GM12878 (cell line): ENCODE data around the gene CNN2. TPM values are rescaled to one million over a fixed set of nuclear protein-coding genes. Genes with fewer than 3 reads are reported as not detected.

Experiments
- ATAC-seq: fragments of 200-7000 bp; cut with Tn5 transposase; 3 replicates; pipeline ENCODE4 v1.9.1; 2020; ENCODE audit warnings: mild to moderate bottlenecking, moderate library complexity
- BruUV-seq: library from RNA; stranded (reverse); fragments of 400-500 nt; replicated peaks from 2 replicates; lab custom pipeline; 2021; lab: Mats Ljungman, UMichigan
- CTCF ChIA-PET: fragments of 300-600 bp; sonication (Branson Sonifier 250); formaldehyde crosslinking; extraction: SDS; loops from one replicate; lab custom pipeline; 2021; ENCODE audit warnings: inconsistent platforms; lab: Yijun Ruan, JAX
- POLR2A ChIA-PET: fragments of 350-600 bp; formaldehyde crosslinking; extraction: SDS; loops from one replicate; lab custom pipeline; 2021; ENCODE audit warnings: inconsistent platforms; lab: Charles Lee
- RAD21 ChIA-PET: fragments of 300-600 bp; sonication (Branson Sonifier 250); formaldehyde crosslinking; loops from one replicate; lab custom pipeline; 2023; ENCODE audit warnings: antibody characterized with exemption; ENCODE audit not compliant: unreplicated experiment; lab: Charles Lee
- SMC1A ChIA-PET: fragments of 300-600 bp; sonication (Branson Sonifier 250); formaldehyde crosslinking; loops from one replicate; lab custom pipeline; 2023; ENCODE audit not compliant: unreplicated experiment, uncharacterized antibody; lab: Charles Lee
- DNase-seq: peaks from one replicate; pipeline ENCODE4 v3.0.0-alpha.2; 2011; ENCODE audit warnings: low read depth, low spot score
- FAIRE-seq: peaks from 3 replicates; lab custom pipeline; 2011; peaks lifted over from hg19 to GRCh38; lab: Jason Lieb, UNC
- H2AFZ ChIP-seq: 2 replicates; pipeline ENCODE4 v1.6.0; 2011; ENCODE audit warnings: low read depth, low read length, control low read depth; ENCODE audit not compliant: control insufficient read depth
- H3K27ac ChIP-seq: 2 replicates; pipeline ENCODE4 v1.5.1; 2011; ENCODE audit warnings: control low read depth; ENCODE audit not compliant: control insufficient read depth, insufficient read depth
- H3K27me3 ChIP-seq, 2 experiments: replicated peaks in 1 of 2; 2 replicates each; pipeline versions ENCODE4 v1.6.0 to v1.6.1; 2011; ENCODE audit warnings: low read length in 1 of 2; ENCODE audit not compliant: control insufficient read depth in 2 of 2, insufficient read depth in 2 of 2
- H3K36me3 ChIP-seq, 2 experiments: 2 replicates each; pipeline ENCODE4 v1.5.1; 2011; ENCODE audit warnings: low read length in 1 of 2; ENCODE audit not compliant: control insufficient read depth in 2 of 2, insufficient read depth in 2 of 2
- H3K4me1 ChIP-seq: 2 replicates; pipeline ENCODE4 v1.6.1; 2011; ENCODE audit warnings: mild to moderate bottlenecking, low read length, moderate library complexity, mixed read lengths; ENCODE audit not compliant: control insufficient read depth, insufficient read depth
- H3K4me2 ChIP-seq: 2 replicates; pipeline ENCODE4 v1.6.0; 2011; ENCODE audit warnings: control low read depth; ENCODE audit not compliant: control insufficient read depth, insufficient read depth
- H3K4me3 ChIP-seq: fragments of 200-600 bp; sonication (generic); 2 replicates; pipeline ENCODE4 v1.5.1; 2016
- H3K79me2 ChIP-seq: 2 replicates; pipeline ENCODE4 v1.6.0; 2011; ENCODE audit warnings: low read length; ENCODE audit not compliant: control insufficient read depth, insufficient read depth
- H3K9ac ChIP-seq: 2 replicates; pipeline ENCODE4 v1.8.0; 2011; ENCODE audit warnings: low read length, control low read depth, mixed read lengths; ENCODE audit not compliant: control insufficient read depth, insufficient read depth
- H3K9me3 ChIP-seq: replicated peaks from 3 replicates; pipeline ENCODE4 v1.5.1; 2011; ENCODE audit warnings: mild to moderate bottlenecking, low read length; ENCODE audit not compliant: control insufficient read depth, insufficient read depth
- H4K20me1 ChIP-seq: 2 replicates; pipeline ENCODE4 v1.6.0; 2011; ENCODE audit not compliant: control insufficient read depth, insufficient read depth
- IKZF2 ChIP-seq, 2 experiments: fragments of 450-650 bp; IDR thresholded peaks; 2 replicates each; pipeline ENCODE4 v1.6.1; 2017; ENCODE audit warnings: mild to moderate bottlenecking in 2 of 2, moderate library complexity in 2 of 2
- POLR2A ChIP-seq: IDR thresholded peaks from 2 replicates; pipeline ENCODE4 v1.6.1; 2011; ENCODE audit warnings: low read depth, mild to moderate bottlenecking, low read length
- SUZ12 ChIP-seq: fragments of 200-600 bp; sonication (generic); IDR thresholded peaks from one replicate; pipeline ENCODE4 v1.6.1; 2018; ENCODE audit warnings: antibody characterized with exemption, mild to moderate bottlenecking; ENCODE audit not compliant: unreplicated experiment
- WGBS: methylation state at CpG from one replicate; pipeline ENCODE4 v1.1.6; 2016; ENCODE audit warnings: low lambda C conversion rate; ENCODE audit not compliant: insufficient replicate concordance, insufficient coverage; ENCODE audit errors: missing lambda C conversion rate; 5-methylcytosine and 5-hydroxymethylcytosine counted together
- in situ Hi-C: fragments of 300-500 bp; cut with MboI; formaldehyde crosslinking; loops from 9 replicates; pipeline ENCODE4 v1.14.3; 2018; ENCODE audit warnings: mixed read lengths
- intact Hi-C: fragments of 100-400 bp; cut with micrococcal nuclease; formaldehyde crosslinking; loops from one replicate; pipeline ENCODE4 v1.14.2; 2022; ENCODE audit not compliant: unreplicated experiment
- polyA plus RNA-seq, 11 experiments: library from polyadenylated mRNA; depleted of rRNA in 4 of 11; unstranded in 6 of 11; stranded (reverse) in 5 of 11; fragments of >200 nt; fragmentation: Nextera tagmentation in 4 of 11; fragmentation: Illumina TruSeq in 1 of 11; extraction: Ambion mirVana in 4 of 11; extraction: Trizol in 1 of 11; gene quantifications; 1 replicate in 1 of 11; 2 replicates in 10 of 11; pipeline versions ENCODE4 v1.2.1 to v1.2.3, GENCODE V29; 2011 to 2016; ENCODE audit warnings: inconsistent platforms in 2 of 11, missing spikeins in 2 of 11, low read depth in 1 of 11
- total RNA-seq, 4 experiments: library from RNA; depleted of rRNA in 3 of 4; stranded (reverse); fragments of >200 nt in 3 of 4; fragmentation: Illumina TruSeq in 1 of 4; extraction: Trizol in 1 of 4; gene quantifications; 2 replicates each; pipeline versions ENCODE4 v1.2.1 to v1.2.3, GENCODE V29; 2013 to 2021
- TF ChIP-seq, protein P1 (sequence below): fragments of 450-650 bp; formaldehyde crosslinking; IDR thresholded peaks from 2 replicates; pipeline ENCODE4 v1.5.0; 2022; ENCODE audit warnings: mild to moderate bottlenecking, missing genetic modification characterization
- TF ChIP-seq, protein P2 (sequence below): fragments of 450-650 bp; IDR thresholded peaks from 2 replicates; pipeline ENCODE4 v1.6.1; 2017; ENCODE audit warnings: borderline replicate concordance

Gene CNN2
- total and polyA plus RNA-seq, 10 of the 15 experiments (the other 5 are each of a cell fraction or from before 2014, with no cell fraction given) = 34.7 to 311 (median 172) TPM

DNA sequence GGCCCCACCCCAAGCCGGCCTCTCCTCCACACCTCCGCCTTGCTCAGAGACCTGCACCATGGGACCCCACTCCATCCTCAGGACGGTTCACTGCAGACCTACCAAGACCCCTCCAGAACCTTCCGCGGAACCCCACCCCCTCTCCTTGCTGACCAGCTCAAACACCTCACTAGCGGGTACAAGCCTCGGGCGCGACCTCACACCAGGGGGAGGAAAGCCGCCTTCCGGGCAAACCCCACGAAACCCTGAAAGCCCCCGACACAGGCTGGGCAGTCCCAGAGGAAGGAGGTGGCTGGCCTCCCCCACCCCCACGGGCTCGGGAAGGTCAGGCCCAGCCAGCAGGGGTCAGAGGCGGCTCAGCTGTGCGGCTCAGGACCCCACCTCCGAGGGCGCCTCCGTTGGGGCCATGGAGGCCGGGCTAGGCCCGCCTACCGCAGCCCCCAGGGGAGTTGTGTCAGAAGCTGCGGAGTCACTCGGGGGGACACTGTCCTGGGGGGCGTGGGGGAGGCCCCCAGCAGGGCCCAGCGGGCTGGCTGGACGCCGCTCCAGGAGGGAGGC is 16.3 kb upstream of the CNN2 start:
- 91% methylated on average over 22 of the region's 29 CpGs for WGBS
- no peak for DNase-seq
- no TSS peak for BruUV-seq
- intact Hi-C loops (no loop called here), in situ Hi-C loops (no loop called here)
- Histone ChIP-seq H3K4me1 (no peaks in the 10 kb centered on the region), H3K36me3 (peaks cover 3 to 38% of the 10 kb centered on the region in 2 experiments; a peak in 3 of 4 replicates), H3K4me2 (no peak overlapping the region), H3K4me3 (no peak overlapping the region), H4K20me1 (no peaks in the 10 kb centered on the region), H2AFZ (no peak overlapping the region)
- ChIA-PET SMC1A (no interaction called here), RAD21 (interaction anchor here (0.6 kb wide), 1 partner anchor 91 kb away, joined by 3 read pairs; no protein-coding TSS in a partner anchor), CTCF (no interaction called here)
- TF ChIP-seq, protein P1, sequence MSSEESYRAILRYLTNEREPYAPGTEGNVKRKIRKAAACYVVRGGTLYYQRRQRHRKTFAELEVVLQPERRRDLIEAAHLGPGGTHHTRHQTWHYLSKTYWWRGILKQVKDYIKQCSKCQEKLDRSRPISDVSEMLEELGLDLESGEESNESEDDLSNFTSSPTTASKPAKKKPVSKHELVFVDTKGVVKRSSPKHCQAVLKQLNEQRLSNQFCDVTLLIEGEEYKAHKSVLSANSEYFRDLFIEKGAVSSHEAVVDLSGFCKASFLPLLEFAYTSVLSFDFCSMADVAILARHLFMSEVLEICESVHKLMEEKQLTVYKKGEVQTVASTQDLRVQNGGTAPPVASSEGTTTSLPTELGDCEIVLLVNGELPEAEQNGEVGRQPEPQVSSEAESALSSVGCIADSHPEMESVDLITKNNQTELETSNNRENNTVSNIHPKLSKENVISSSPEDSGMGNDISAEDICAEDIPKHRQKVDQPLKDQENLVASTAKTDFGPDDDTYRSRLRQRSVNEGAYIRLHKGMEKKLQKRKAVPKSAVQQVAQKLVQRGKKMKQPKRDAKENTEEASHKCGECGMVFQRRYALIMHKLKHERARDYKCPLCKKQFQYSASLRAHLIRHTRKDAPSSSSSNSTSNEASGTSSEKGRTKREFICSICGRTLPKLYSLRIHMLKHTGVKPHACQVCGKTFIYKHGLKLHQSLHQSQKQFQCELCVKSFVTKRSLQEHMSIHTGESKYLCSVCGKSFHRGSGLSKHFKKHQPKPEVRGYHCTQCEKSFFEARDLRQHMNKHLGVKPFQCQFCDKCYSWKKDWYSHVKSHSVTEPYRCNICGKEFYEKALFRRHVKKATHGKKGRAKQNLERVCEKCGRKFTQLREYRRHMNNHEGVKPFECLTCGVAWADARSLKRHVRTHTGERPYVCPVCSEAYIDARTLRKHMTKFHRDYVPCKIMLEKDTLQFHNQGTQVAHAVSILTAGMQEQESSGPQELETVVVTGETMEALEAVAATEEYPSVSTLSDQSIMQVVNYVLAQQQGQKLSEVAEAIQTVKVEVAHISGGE (CRISPR knock-in tag) = no peak
- TF ChIP-seq, protein P2, sequence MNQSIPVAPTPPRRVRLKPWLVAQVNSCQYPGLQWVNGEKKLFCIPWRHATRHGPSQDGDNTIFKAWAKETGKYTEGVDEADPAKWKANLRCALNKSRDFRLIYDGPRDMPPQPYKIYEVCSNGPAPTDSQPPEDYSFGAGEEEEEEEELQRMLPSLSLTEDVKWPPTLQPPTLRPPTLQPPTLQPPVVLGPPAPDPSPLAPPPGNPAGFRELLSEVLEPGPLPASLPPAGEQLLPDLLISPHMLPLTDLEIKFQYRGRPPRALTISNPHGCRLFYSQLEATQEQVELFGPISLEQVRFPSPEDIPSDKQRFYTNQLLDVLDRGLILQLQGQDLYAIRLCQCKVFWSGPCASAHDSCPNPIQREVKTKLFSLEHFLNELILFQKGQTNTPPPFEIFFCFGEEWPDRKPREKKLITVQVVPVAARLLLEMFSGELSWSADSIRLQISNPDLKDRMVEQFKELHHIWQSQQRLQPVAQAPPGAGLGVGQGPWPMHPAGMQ = no peak
- TF ChIP-seq IKZF2 (IDR thresholded peaks at IDR 0.05) (no peak), SUZ12 (no peak), POLR2A (peak; percentile 50; the same call in 1 of the 2 replicates)
- TF ChIP-seq, all 136 proteins: peak for 1
- Histone ChIP-seq H3K9ac (no peak overlapping the region), H3K27ac (no peak overlapping the region), H3K79me2 (peaks cover 7% of the 10 kb centered on the region), H3K9me3 (no peaks in the 10 kb centered on the region), H3K27me3 (no peaks in the 10 kb centered on the region)
- FAIRE-seq (no peak), ATAC-seq (no peak; the same call in 2 of the 3 replicates)
- POLR2A ChIA-PET = no interaction called here
